ENCODE measurements around the gene DCXR. TPM values are rescaled to one million over a fixed set of nuclear protein-coding genes. Genes with fewer than 3 reads are reported as not detected.

The DCXR gene
- total RNA-seq, 1 experiment from 2014 or later, result 306 TPM

DNA sequence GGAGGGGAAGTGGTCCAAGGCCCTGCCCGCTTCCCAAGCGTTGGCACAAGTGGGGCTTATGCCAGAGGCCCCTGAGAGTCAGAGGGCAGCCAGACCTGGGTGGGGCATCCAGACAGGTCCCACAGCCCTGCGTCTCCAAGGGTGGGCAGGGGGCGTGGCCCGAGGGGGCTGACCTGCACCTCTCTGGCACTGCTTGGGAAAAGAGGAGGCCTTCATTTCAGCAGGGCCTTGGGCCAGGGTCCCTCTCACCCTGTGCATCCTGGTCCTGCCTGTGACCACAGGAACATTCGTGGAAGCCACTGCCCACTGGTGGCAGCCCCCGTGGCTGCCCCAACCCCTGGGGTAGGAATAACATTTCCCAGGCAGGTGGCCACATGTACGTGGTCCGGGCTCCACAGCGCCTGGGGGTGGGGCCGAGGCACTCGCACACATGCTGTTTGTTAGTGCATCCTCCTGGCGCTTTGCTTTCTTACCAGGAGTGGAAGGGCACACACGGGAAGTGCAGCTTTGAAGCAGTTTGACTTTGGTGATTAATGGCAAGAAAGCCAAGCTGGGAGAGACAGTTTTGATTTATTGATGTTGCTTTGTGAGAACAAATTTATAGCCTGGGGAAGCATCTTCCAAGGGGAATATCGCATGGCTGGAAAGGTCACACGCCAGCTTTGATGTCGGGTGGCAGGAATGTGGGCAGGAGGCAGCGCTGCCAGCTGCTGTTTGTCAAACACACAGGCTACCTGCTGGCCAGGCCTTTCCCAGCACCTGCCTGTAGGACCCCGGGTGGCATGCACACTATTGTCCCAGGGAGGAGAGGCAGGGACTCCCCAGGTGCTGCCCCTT, 19.1 kb downstream of the DCXR start:
- ChIA-PET RAD21 (ENCODE audit: low non-redundant PET in 1 of 2, low total read pairs in 2 of 2, uncharacterized antibody in 2 of 2, unreplicated experiment in 2 of 2) (no interaction called here), POLR2A (no interaction called here), CTCF (interaction anchor here (1.2 kb wide), 1 partner anchor 59 kb away, joined by 3 read pairs; no protein-coding TSS in a partner anchor)
- intact Hi-C loops (cut with micrococcal nuclease), result no loop called here
- no peaks in the 10 kb centered on the region for H3K9me3 ChIP-seq (ENCODE audit: control insufficient read depth in 1 of 2, insufficient read depth in 1 of 2, low read depth in 1 of 2, low read length in 2 of 2)
- H2AFZ ChIP-seq (ENCODE audit: low read depth, low read length, poor library complexity, severe bottlenecking), result no peak overlapping the region
- no peak for DNase-seq (ENCODE audit: low read depth, low spot score)
- H3K36me3 ChIP-seq (ENCODE audit: control insufficient read depth in 1 of 2, insufficient read depth in 2 of 2, low read length in 2 of 2), result peaks cover 0 to 10% of the 10 kb centered on the region in 2 experiments; a peak in 1 of 4 replicates
- H3K79me2 ChIP-seq (ENCODE audit: insufficient read depth, low read length), result peaks cover 35% of the 10 kb centered on the region
- no peaks in the 10 kb centered on the region for H3K27me3 ChIP-seq (ENCODE audit: insufficient read depth, low read length)
- no peak overlapping the region for H3K4me3 ChIP-seq (replicated peaks in 1 of 2; ENCODE audit: low read depth in 1 of 2, low read length in 2 of 2)
- peaks cover 21 to 36% of the 10 kb centered on the region in 2 experiments for H3K4me1 ChIP-seq (ENCODE audit: control insufficient read depth in 1 of 2, insufficient read depth in 2 of 2, low read length in 2 of 2)
- peaks cover 4% of the 10 kb centered on the region; the same call in 1 of the 2 replicates for H4K20me1 ChIP-seq (ENCODE audit: insufficient read depth)
- no peak overlapping the region for H3K4me2 ChIP-seq (ENCODE audit: low read length)
- no peak for ATAC-seq
- BruUV-seq (replicated peaks), result no TSS peak
- TF ChIP-seq TCF7L2 (IDR thresholded peaks at IDR 0.05; ENCODE audit: borderline replicate concordance, extremely low read depth, insufficient read depth, insufficient read length) (peak; percentile 23), POLR2AphosphoS5 (IDR thresholded peaks at IDR 0.05; ENCODE audit: low read depth, low read length) (no peak)
- H3K9me2 ChIP-seq (ENCODE audit: insufficient read depth), result no peaks in the 10 kb centered on the region
- no peak overlapping the region for H3K9ac ChIP-seq (ENCODE audit: low read length)
- H3K27ac ChIP-seq (ENCODE audit: low read depth, low read length), result peak overlapping the region; percentile 36; the same call in 1 of the 2 replicates

DNA sequence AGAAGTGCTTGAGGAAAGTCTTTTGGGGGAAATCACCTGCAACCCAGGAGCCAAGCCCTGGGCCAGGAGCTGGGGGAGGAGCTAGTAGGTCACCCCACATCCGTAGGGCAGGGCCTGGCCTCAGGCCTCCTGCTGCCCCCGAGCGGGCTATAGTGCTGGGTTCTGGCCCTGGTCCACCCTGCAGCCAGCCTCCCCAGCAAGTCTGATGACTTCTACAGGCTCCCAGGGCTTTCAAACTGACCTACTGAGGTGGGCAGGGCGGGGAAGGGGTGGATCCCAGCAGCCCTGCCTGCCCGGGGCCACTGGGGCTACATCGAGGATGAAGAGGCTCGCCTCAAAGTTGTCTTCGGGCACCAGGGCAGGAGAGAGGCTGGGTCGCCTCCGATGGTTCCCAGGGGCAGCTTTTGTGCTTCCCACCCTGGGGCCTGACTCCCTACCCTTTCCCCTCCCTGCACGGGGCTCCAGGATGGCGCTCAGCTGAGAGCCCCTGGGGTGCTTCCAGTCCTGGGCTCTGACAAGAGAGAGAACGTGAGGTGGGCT, 19.8 kb downstream of the DCXR start:
- intact Hi-C loops (cut with micrococcal nuclease), result no loop called here
- ATAC-seq, result no peak
- BruUV-seq (replicated peaks), result no TSS peak
- Histone ChIP-seq H3K4me2 (ENCODE audit: low read length) (no peak overlapping the region), H2AFZ (ENCODE audit: low read depth, low read length, poor library complexity, severe bottlenecking) (no peak overlapping the region), H3K9me3 (ENCODE audit: control insufficient read depth in 1 of 2, insufficient read depth in 1 of 2, low read depth in 1 of 2, low read length in 2 of 2) (no peaks in the 10 kb centered on the region), H3K4me3 (replicated peaks in 1 of 2; ENCODE audit: low read depth in 1 of 2, low read length in 2 of 2) (no peak overlapping the region), H3K9me2 (ENCODE audit: insufficient read depth) (no peaks in the 10 kb centered on the region), H3K4me1 (ENCODE audit: control insufficient read depth in 1 of 2, insufficient read depth in 2 of 2, low read length in 2 of 2) (peaks cover 21 to 36% of the 10 kb centered on the region in 2 experiments), H4K20me1 (ENCODE audit: insufficient read depth) (peaks cover 4% of the 10 kb centered on the region; the same call in 1 of the 2 replicates), H3K9ac (ENCODE audit: low read length) (no peak overlapping the region), H3K27me3 (ENCODE audit: insufficient read depth, low read length) (no peaks in the 10 kb centered on the region), H3K79me2 (ENCODE audit: insufficient read depth, low read length) (peaks cover 34% of the 10 kb centered on the region), H3K36me3 (ENCODE audit: control insufficient read depth in 1 of 2, insufficient read depth in 2 of 2, low read length in 2 of 2) (peaks cover 0 to 10% of the 10 kb centered on the region in 2 experiments; a peak in 1 of 4 replicates), H3K27ac (ENCODE audit: low read depth, low read length) (peak overlapping the region; percentile 36; the same call in 1 of the 2 replicates)
- no peak for DNase-seq (ENCODE audit: low read depth, low spot score)
- ChIA-PET POLR2A (no interaction called here), RAD21 (ENCODE audit: low non-redundant PET in 1 of 2, low total read pairs in 2 of 2, uncharacterized antibody in 2 of 2, unreplicated experiment in 2 of 2) (no interaction called here), CTCF (interaction anchor here (1.2 kb wide), 1 partner anchor 58 kb away, joined by 3 read pairs; no protein-coding TSS in a partner anchor)
- no peak for TF ChIP-seq ZBTB33 (IDR thresholded peaks at IDR 0.05; ENCODE audit: extremely low read depth, insufficient replicate concordance, low read length)
- no peak for TF ChIP-seq SRF (IDR thresholded peaks at IDR 0.05; ENCODE audit: low read depth)
- no peak for TF ChIP-seq EGR1 (IDR thresholded peaks at IDR 0.05; ENCODE audit: low read depth)
- TF ChIP-seq SP1 (IDR thresholded peaks at IDR 0.05; ENCODE audit: low read depth), result no peak
- no peak for TF ChIP-seq CBX3 (IDR thresholded peaks at IDR 0.05; ENCODE audit: low read depth)
- TF ChIP-seq, protein P1, sequence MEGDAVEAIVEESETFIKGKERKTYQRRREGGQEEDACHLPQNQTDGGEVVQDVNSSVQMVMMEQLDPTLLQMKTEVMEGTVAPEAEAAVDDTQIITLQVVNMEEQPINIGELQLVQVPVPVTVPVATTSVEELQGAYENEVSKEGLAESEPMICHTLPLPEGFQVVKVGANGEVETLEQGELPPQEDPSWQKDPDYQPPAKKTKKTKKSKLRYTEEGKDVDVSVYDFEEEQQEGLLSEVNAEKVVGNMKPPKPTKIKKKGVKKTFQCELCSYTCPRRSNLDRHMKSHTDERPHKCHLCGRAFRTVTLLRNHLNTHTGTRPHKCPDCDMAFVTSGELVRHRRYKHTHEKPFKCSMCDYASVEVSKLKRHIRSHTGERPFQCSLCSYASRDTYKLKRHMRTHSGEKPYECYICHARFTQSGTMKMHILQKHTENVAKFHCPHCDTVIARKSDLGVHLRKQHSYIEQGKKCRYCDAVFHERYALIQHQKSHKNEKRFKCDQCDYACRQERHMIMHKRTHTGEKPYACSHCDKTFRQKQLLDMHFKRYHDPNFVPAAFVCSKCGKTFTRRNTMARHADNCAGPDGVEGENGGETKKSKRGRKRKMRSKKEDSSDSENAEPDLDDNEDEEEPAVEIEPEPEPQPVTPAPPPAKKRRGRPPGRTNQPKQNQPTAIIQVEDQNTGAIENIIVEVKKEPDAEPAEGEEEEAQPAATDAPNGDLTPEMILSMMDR (IDR thresholded peaks at IDR 0.05 in 2 of 3, conservative IDR thresholded peaks at IDR 0.05 in 1 of 3; ENCODE audit: borderline replicate concordance in 1 of 3, insufficient read depth in 1 of 3, low read depth in 2 of 3, low read length in 2 of 3), result no peak
- TF ChIP-seq JUND (IDR thresholded peaks at IDR 0.05), result no peak
- no peak for TF ChIP-seq POLR2AphosphoS5 (IDR thresholded peaks at IDR 0.05; ENCODE audit: low read depth, low read length)
- TF ChIP-seq EZH2 (IDR thresholded peaks at IDR 0.05), result no peak
- TF ChIP-seq, protein P2, sequence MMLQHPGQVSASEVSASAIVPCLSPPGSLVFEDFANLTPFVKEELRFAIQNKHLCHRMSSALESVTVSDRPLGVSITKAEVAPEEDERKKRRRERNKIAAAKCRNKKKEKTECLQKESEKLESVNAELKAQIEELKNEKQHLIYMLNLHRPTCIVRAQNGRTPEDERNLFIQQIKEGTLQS (IDR thresholded peaks at IDR 0.05), result no peak
- no peak for TF ChIP-seq ZNF274 (IDR thresholded peaks at IDR 0.05; ENCODE audit: low read depth, low read length)
- no peak for TF ChIP-seq TCF7L2 (IDR thresholded peaks at IDR 0.05; ENCODE audit: borderline replicate concordance, extremely low read depth, insufficient read depth, insufficient read length)
- no peak for TF ChIP-seq RAD21 (IDR thresholded peaks at IDR 0.05; ENCODE audit: low read depth)
- TF ChIP-seq EZH2phosphoT487 (IDR thresholded peaks at IDR 0.05; ENCODE audit: borderline replicate concordance), result no peak
